Activated T-cell treated with anti-CD3 and anti-CD28 coated beads, Interleukin-2, amount 50 U/mL, for 72 hours (primary cell): ENCODE measurements around the gene SFMBT1. TPM values are rescaled to one million over a fixed set of nuclear protein-coding genes. Genes with fewer than 3 reads are reported as not detected.

Experiments used
- ATAC-seq, 2 donors: fragments of 150-1000 bp; cut with Tn5 transposase; replicated peaks in 1 of 2; 2 replicates each; pipeline ENCODE4 v1.10.0; 2021; ENCODE audit warnings: moderate library complexity in 2 of 2, mild to moderate bottlenecking in 1 of 2
- DNase-seq, 2 donors: peaks; one replicate each; pipeline ENCODE4 v3.0.0; 2021 to 2022; ENCODE audit warnings: mixed read lengths in 1 of 2
- H3K27ac Mint-ChIP-seq: one replicate; pipeline ENCODE4 v1.8.0; 2022; ENCODE audit warnings: mild to moderate bottlenecking, moderate library complexity, mixed read lengths
- H3K27me3 Mint-ChIP-seq: one replicate; pipeline ENCODE4 v1.8.0; 2022; ENCODE audit warnings: low read depth, mixed read lengths
- H3K36me3 Mint-ChIP-seq, 2 donors: one replicate each; pipeline ENCODE4 v1.8.0; 2022; ENCODE audit warnings: mixed read lengths in 2 of 2, mild to moderate bottlenecking in 1 of 2; ENCODE audit not compliant: insufficient read depth in 2 of 2
- H3K4me1 Mint-ChIP-seq: one replicate; pipeline ENCODE4 v1.8.0; 2022; ENCODE audit warnings: low read depth, mixed read lengths
- H3K4me3 Mint-ChIP-seq, 2 donors: one replicate each; pipeline ENCODE4 v1.8.0; 2022; ENCODE audit warnings: mild to moderate bottlenecking in 2 of 2, mixed read lengths in 2 of 2, moderate library complexity in 2 of 2
- H3K9me3 Mint-ChIP-seq, 2 donors: one replicate each; pipeline ENCODE4 v1.8.0; 2022; ENCODE audit warnings: mixed read lengths in 2 of 2
- total RNA-seq, 2 donors: library from RNA; stranded (reverse); gene quantifications; one replicate each; pipeline ENCODE4 v1.2.3, GENCODE V29; 2022

The SFMBT1 gene, protein sequence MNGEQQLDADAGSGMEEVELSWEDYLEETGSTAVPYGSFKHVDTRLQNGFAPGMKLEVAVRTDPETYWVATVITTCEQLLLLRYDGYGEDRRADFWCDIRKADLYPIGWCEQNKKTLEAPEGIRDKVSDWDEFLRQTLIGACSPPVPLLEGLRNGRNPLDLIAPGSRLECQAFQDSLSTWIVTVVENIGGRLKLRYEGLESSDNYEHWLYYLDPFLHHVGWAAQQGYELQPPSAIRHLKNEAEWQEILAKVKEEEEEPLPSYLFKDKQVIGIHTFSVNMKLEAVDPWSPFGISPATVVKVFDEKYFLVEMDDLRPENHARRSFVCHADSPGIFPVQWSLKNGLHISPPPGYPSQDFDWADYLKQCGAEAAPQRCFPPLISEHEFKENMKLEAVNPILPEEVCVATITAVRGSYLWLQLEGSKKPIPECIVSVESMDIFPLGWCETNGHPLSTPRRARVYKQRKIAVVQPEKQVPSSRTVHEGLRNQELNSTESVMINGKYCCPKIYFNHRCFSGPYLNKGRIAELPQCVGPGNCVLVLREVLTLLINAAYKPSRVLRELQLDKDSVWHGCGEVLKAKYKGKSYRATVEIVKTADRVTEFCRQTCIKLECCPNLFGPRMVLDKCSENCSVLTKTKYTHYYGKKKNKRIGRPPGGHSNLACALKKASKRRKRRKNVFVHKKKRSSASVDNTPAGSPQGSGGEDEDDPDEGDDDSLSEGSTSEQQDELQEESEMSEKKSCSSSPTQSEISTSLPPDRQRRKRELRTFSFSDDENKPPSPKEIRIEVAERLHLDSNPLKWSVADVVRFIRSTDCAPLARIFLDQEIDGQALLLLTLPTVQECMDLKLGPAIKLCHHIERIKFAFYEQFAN
- total RNA-seq, result 10 to 100 TPM; 24.9 to 26.3 TPM

DNA sequence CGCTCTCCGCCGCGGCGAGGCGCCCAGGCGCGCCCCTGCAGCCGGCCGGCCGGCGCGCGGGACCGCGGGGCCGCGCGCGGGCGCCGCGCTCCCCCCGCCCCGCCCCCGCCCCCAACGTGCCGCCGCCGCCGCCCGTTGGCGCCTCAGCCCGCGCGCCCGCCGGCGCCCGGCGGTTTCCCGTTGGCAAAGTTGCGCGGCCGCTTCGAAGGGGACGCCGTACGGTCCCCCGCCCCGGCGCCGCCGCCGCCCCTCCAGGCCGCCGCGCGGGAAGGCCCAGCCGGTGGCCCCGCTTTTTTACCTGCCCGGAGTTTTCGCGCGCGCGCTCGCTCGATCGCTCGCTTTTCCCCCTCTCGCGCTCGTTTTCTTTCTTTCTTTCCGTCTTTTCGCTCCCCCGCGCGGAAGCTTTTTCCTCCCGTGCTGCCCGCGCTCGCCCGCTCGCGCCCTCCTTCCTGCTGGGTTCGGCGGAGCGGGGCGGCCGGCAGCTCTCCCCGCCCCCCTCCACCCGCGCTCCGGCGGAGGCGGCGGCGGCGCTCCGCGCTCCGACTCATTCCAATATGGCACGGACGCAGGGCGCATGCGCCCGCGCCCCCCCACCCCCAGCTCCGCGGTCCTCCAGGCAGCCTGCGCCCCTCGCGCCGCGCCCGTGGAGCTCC, at the start of gene SFMBT1:
Gene SFMBT1, minus strand, starts transcription at position 556 of the 653 bp plus-strand sequence. CDS start 76,945 bp downstream, outside the sequence.
- ATAC-seq (peak; percentile 63 to 67), DNase-seq (peak; percentile 65 to 77)
- Mint-ChIP-seq H3K27ac (peak within 1 kb of the TSS; percentile 99), H3K4me1 (peaks cover 49% of the 10 kb centered on the region), H3K9me3 (no peaks in the 10 kb centered on the region), H3K36me3 (peaks cover 4 to 5% of the 10 kb centered on the region in 2 donors), H3K27me3 (peaks cover 12% of the 10 kb centered on the region), H3K4me3 (peak within 1 kb of the TSS; percentile 94 to 99)

DNA sequence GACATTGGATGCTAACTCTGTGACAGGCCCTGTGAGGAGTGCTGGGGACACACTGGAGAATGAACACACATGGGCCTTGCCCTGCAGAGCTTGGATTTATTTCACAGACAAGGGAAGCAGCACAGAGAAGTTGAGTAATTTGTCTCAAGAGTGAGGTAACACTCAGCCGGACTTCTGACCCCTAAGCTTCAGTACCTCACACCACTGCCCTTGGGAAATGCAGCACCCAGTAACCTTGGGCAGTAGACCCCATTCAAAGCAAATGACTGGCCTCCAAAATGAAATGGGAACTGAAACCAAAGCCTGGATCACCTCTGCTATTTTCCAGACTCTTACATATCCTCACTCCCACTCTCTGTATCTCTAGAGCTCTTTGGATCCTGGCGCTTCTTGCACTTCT, 47.1 kb upstream of the SFMBT1 start:
- H3K27ac Mint-ChIP-seq, result no peak overlapping the region
- H3K27me3 Mint-ChIP-seq, result no peaks in the 10 kb centered on the region
- no peaks in the 10 kb centered on the region for H3K4me1 Mint-ChIP-seq
- H3K4me3 Mint-ChIP-seq, result no peak overlapping the region
- ATAC-seq, result no peak
- peaks cover 0 to 7% of the 10 kb centered on the region in 2 donors for H3K36me3 Mint-ChIP-seq
- no peak for DNase-seq
- no peaks in the 10 kb centered on the region for H3K9me3 Mint-ChIP-seq

DNA sequence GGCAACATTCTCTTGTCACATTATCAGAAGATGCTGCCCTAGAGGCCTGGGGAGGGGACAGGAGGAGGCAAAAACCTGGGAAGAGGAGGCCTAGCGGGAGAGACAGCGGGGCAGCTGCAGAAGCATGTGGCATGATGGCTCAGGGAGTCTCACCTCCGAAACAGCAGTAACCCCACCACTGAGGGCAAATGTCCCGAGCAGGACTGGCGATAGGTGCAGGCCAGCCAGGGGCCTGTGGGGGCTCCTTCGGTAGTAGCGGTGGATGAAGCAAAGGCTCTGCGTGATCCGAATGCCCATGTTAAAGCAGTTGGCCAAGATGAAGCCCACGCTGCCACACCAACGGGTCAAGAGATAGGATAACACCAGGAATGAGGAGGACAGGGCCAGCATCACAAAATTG, 46.3 kb upstream of the SFMBT1 start:
- DNase-seq (no peak), ATAC-seq (no peak)
- Mint-ChIP-seq H3K27me3 (no peaks in the 10 kb centered on the region), H3K4me3 (no peak overlapping the region), H3K9me3 (no peaks in the 10 kb centered on the region), H3K4me1 (no peaks in the 10 kb centered on the region), H3K27ac (no peak overlapping the region), H3K36me3 (peaks cover 0 to 7% of the 10 kb centered on the region in 2 donors)

DNA sequence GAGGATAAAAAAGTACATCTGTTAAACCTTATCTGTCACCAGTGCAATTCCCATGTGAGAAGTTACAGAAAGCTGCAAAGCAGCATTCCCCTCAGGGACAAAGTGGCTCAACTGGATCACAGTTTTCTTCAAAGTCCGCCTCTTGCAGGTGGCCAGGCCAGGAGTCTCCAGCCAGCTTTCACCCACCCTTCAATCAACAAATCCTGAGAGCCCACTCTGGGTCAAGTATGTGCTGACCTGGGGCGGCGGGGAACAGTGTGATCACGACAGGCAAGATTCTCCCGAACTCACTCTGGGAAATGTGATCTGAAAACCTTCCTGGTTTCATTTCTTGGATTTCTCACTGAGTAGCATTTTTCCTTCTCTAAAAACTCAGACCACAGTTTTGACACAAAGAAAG, 45.1 kb upstream of the SFMBT1 start:
- no peak for ATAC-seq
- Mint-ChIP-seq H3K36me3 (peaks cover 0 to 7% of the 10 kb centered on the region in 2 donors), H3K27ac (no peak overlapping the region)

DNA sequence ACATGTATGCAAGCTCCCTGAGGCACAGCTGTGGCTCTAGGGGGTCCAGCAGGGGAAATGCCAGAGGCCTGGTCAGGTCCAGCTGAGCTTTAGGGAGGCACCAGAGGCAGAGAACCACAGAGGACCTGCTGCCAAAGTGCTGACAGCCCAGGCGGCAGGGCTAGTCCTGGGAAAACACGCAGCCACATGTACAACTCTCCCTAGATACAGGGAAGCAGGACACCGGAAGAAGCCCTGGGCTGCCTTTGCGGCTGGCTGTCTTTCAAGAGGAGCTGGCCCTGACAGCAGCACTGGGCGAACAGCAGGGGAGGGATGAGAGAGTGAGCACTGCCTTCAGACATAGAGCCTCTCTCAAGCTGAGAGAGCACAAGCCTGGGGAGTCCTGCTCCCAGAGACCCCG, 43.6 kb upstream of the SFMBT1 start:
- Mint-ChIP-seq H3K27ac (no peak overlapping the region), H3K4me3 (no peak overlapping the region), H3K36me3 (peaks cover 0 to 4% of the 10 kb centered on the region in 2 donors), H3K27me3 (no peaks in the 10 kb centered on the region), H3K4me1 (no peaks in the 10 kb centered on the region), H3K9me3 (no peaks in the 10 kb centered on the region)
- ATAC-seq (no peak), DNase-seq (no peak)

More for the DNA sequence above, 45.1 kb upstream of the SFMBT1 start:
- Mint-ChIP-seq H3K27me3 (no peaks in the 10 kb centered on the region), H3K9me3 (no peaks in the 10 kb centered on the region), H3K4me3 (no peak overlapping the region), H3K4me1 (no peaks in the 10 kb centered on the region)
- no peak for DNase-seq

DNA sequence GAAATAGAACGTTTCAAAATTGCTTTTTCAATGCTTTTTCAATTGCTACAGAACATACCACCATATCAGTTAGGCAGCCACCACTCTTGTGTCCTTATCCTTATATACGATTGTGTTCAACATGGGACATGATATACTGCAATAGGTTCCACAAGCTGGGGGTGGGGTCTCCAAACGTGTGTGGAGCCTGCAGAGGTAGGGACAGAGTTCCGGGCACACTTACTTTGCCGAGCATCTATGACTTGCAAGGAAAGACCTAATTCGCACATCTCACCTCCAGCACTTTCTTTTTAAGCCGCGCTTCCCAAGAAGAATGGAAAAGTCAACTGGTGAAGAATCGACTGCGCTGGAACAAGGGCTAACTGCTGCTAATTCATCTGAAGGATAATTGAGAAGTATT, 39.6 kb upstream of the SFMBT1 start:
- ATAC-seq, result no peak
- Mint-ChIP-seq H3K36me3 (peaks cover 0 to 3% of the 10 kb centered on the region in 2 donors), H3K4me3 (no peak overlapping the region), H3K4me1 (no peaks in the 10 kb centered on the region), H3K9me3 (no peaks in the 10 kb centered on the region), H3K27me3 (no peaks in the 10 kb centered on the region), H3K27ac (no peak overlapping the region)
- no peak for DNase-seq

DNA sequence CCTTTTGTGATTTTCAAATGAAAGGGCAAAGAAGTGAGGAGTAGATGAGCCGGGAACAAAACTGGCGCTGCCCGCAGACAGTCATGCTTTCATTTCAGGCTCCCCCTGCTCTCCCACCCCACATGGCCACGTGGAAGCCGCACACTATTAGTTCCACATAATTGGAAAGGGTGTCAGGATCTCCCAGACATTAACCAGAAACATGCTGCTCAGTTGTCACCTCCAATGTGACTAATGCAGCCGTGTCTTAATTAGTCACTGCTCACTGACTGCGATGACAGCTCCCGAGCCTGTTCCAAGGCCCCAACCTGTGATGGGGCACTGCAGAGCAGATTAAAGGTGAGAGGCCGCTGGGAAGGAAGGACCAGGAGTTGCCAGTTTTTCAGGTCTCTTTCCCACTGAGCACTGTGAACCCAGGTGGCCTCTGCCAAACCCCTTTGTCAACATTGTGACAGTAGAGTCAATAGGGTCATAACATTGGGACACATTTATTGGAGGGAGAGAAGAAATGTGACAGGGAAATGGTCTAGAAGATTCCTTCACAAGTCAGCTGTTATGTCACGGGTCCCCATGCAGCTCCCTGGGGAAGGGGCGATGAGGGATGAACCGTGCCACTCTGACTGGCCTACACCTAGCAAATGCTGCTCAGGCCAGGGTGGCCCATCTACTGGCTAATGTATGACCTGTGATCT, 38.6 kb upstream of the SFMBT1 start:
- no peaks in the 10 kb centered on the region for H3K9me3 Mint-ChIP-seq
- peak in 1 of 2 donors; percentile 45 for ATAC-seq

DNA sequence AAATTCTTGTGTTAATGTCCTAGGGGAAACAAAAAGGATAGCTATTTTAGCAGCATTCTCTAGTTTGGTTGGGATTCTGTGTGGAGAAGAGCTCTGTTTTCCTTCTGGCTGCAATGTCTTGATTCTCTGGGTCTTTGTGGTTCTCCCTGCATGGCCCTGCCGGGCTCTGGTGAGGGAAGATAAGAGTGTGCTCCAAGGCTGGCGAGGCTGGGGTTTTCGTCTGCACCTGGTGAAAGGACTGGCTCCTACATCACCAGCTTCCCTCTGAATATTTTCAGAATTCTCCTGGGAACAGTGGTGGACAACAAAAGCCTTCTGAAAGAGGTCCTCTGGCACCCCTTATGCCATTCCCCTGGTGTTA, 38.1 kb upstream of the SFMBT1 start:
- Mint-ChIP-seq H3K27me3 (no peaks in the 10 kb centered on the region), H3K9me3 (no peaks in the 10 kb centered on the region), H3K36me3 (peaks cover 0 to 3% of the 10 kb centered on the region in 2 donors), H3K4me1 (no peaks in the 10 kb centered on the region), H3K27ac (no peak overlapping the region), H3K4me3 (no peak overlapping the region)
- DNase-seq, result no peak
- no peak for ATAC-seq

More for the DNA sequence above, 38.6 kb upstream of the SFMBT1 start:
- Mint-ChIP-seq H3K4me1 (no peaks in the 10 kb centered on the region), H3K27ac (no peak overlapping the region), H3K4me3 (no peak overlapping the region), H3K36me3 (peaks cover 0 to 3% of the 10 kb centered on the region in 2 donors), H3K27me3 (no peaks in the 10 kb centered on the region)
- no peak for DNase-seq

DNA sequence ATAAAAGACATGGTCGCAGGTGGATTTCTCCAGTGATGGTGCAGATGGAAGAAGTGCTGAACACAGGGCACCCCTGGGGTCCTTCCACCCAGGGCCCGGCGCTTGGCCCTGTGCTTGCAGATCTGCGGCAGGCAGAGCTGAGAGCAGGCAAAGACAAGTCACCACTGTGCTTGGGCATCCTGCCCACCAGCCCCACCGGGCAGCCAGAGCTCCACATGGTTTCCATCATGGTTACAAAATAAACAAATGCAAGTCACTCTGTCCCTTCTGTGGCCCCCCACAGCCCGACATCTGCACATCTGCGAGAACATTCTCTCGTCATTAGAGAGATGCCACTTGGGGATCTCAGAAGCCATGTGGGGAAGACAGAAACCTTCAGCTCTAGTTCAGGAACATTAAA, 37.6 kb upstream of the SFMBT1 start:
- no peak overlapping the region for H3K27ac Mint-ChIP-seq
- no peaks in the 10 kb centered on the region for H3K4me1 Mint-ChIP-seq
- DNase-seq (no peak), ATAC-seq (no peak)
- H3K27me3 Mint-ChIP-seq, result no peaks in the 10 kb centered on the region
- no peaks in the 10 kb centered on the region for H3K9me3 Mint-ChIP-seq
- no peak overlapping the region for H3K4me3 Mint-ChIP-seq
- peaks cover 0 to 2% of the 10 kb centered on the region in 2 donors for H3K36me3 Mint-ChIP-seq

DNA sequence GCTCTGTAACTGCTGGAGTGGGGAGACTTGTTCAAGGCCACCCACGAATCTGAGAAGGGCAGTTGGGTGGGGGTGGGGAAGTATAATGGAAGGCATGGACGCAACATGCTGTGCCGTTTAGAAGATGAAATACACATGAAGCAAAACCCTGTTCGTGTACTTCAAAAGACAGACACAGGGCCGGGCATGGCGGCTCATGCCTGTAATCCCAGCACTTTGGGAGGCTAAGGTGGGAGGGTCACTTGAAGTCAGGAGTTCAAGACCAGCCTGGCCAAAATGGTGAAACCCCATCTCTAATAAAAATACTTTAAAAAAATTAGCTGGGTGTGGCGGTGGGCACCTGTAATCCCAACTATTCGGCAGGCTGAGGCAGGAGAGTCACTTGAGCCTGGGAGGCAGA, 36.9 kb upstream of the SFMBT1 start:
- no peaks in the 10 kb centered on the region for H3K36me3 Mint-ChIP-seq
- H3K27ac Mint-ChIP-seq, result no peak overlapping the region
- H3K9me3 Mint-ChIP-seq, result no peaks in the 10 kb centered on the region
- no peaks in the 10 kb centered on the region for H3K4me1 Mint-ChIP-seq
- no peak for ATAC-seq
- H3K27me3 Mint-ChIP-seq, result no peaks in the 10 kb centered on the region
- no peak overlapping the region for H3K4me3 Mint-ChIP-seq
- no peak for DNase-seq

DNA sequence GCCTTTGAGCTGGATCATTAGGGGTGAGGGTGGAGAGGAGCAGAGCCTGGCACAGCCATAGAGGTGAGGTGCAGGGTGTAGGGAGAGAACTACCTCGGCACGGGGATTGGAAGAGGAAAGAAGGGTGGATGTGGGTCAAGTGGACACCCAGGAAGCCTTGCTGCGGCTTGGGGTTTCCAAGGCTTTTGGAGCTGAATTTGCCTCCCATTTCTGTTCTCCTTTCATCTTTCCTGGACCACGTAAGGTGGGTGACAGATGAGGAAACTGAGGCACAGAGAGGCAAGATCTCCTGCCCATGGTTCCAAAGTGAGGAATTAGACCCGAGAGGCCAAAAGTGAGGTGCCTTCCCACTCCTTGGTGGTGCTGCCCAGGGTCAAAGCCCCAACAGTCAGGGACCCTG, 35.4 kb upstream of the SFMBT1 start:
- Mint-ChIP-seq H3K4me3 (no peak overlapping the region), H3K36me3 (no peaks in the 10 kb centered on the region), H3K27me3 (no peaks in the 10 kb centered on the region), H3K4me1 (no peaks in the 10 kb centered on the region), H3K27ac (no peak overlapping the region), H3K9me3 (no peaks in the 10 kb centered on the region)
- DNase-seq (no peak), ATAC-seq (no peak)

DNA sequence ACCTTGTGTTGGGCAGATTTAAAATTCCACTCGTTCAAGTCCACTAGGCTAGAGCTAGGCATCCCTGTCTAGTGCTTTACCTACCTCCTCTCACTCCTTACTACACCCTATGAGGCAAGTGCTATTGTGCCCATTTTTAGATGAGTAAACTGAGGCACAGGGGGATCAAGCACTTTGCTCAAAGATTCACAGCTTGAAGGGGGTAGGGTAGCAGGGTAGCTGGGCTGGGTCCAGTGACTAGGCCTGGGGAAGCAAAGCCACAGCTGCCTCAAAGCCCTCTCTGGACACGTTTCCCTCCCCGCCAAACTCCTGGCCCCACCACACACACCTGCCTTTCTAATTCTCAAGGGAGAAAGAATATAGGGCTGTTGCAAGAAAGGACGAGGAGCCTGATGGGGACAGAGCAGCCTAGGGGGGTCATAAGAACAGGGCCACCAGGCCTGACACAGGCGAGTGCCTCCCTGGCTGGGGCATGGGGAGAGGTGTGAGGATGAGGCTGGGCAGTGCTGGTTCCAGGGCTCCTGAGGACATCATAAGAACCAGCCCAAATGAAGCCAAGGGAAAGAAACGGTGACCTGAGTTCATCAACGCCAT, 34.8 kb upstream of the SFMBT1 start:
- no peak overlapping the region for H3K27ac Mint-ChIP-seq
- no peak overlapping the region for H3K4me3 Mint-ChIP-seq
- no peak for ATAC-seq
- H3K4me1 Mint-ChIP-seq, result no peaks in the 10 kb centered on the region
- no peaks in the 10 kb centered on the region for H3K9me3 Mint-ChIP-seq
- H3K27me3 Mint-ChIP-seq, result no peaks in the 10 kb centered on the region
- no peaks in the 10 kb centered on the region for H3K36me3 Mint-ChIP-seq
- no peak for DNase-seq
